ENCODE results near the gene TEX19. TPM values are rescaled to one million over a fixed set of nuclear protein-coding genes. Genes with fewer than 3 reads are reported as not detected.

Gene TEX19
- total RNA-seq, 4 donors from 2014 or later = not detected

DNA sequence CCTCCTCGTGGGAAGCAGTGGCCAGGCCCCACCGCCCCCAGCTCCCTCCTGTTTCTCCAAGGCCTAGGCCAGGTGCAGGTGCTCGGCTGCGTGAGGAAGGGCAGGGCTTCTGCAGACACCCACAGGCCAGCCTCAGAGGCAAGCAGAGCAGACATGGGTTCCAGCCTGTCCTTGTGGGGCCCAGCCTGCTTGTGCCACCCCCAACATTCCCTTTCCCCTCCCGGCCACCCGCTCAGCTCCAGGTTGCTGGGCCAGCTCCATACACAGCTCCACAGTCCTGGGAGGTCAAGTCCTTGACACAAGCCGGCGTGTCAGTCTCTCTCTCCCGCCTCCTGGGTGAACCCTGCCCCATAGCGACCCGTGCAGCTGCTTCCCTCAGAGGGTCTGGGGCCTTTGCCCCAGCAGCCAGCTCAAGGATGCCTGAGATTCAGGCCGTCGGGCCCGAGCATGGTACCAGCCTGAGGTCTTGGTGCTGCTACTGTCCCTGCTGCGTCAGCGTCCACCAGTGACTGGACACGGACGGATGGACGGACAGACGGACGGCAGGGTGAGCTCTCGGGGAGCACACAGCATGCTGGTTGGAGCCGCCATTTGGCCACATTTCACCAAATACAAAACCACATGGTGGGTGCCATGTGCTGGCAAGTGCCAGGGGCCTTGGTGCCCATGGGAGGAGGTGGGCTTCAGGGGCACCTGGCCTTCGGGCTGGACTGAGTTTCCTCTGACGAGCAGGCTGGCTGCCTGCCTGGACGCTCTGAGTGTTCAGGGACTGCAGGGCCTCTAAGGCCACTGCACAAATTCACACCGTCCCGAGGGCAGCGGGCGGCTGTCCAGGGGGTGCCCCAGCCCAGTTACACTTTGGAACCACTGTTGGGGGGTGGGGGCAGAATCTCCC, 33.5 kb upstream of the TEX19 start:
- Histone ChIP-seq H3K4me1 (peaks cover 12 to 28% (median 19%) of the 10 kb centered on the region in 4 donors), H3K36me3 (peaks cover 0 to 21% (median 0%) of the 10 kb centered on the region in 4 donors), H3K4me3 (no peak overlapping the region), H3K27ac (replicated peaks in 1 of 4) (no peak overlapping the region), H3K9me3 (no peaks in the 10 kb centered on the region), H3K27me3 (peaks cover 0 to 45% (median 0%) of the 10 kb centered on the region in 4 donors)
- no peak for TF ChIP-seq POLR2AphosphoS5 (IDR thresholded peaks at IDR 0.05)
- TF ChIP-seq CTCF (IDR thresholded peaks at IDR 0.05) = no peak
- no peak for TF ChIP-seq EP300 (IDR thresholded peaks at IDR 0.05)
- no peak for TF ChIP-seq POLR2A (IDR thresholded peaks at IDR 0.05; ENCODE audit: low read depth)
- intact Hi-C loops (cut with DNase I) = no loop called here
- DNase-seq (ENCODE audit: extremely low spot score) = no peak
- WGBS = 74% methylated on average over 7 of the region's 30 CpGs

GRCh38 chr17:82327289-82327688, 31.8 kb upstream of the TEX19 start:
- Histone ChIP-seq H3K27ac (replicated peaks in 1 of 4) (no peak overlapping the region), H3K36me3 (peaks cover 0 to 17% (median 0%) of the 10 kb centered on the region in 4 donors), H3K9me3 (no peaks in the 10 kb centered on the region), H3K4me3 (no peak overlapping the region), H3K27me3 (peaks cover 0 to 36% (median 0%) of the 10 kb centered on the region in 4 donors), H3K4me1 (peaks cover 7 to 25% (median 20%) of the 10 kb centered on the region in 4 donors)
- WGBS = 84% methylated on average over 15 of the region's 15 CpGs
- intact Hi-C loops (cut with DNase I) = no loop called here
- DNase-seq (ENCODE audit: extremely low spot score) = no peak
- TF ChIP-seq CTCF (IDR thresholded peaks at IDR 0.05) (no peak), EP300 (IDR thresholded peaks at IDR 0.05) (no peak), POLR2AphosphoS5 (IDR thresholded peaks at IDR 0.05) (no peak), POLR2A (IDR thresholded peaks at IDR 0.05; ENCODE audit: low read depth) (no peak)

DNA sequence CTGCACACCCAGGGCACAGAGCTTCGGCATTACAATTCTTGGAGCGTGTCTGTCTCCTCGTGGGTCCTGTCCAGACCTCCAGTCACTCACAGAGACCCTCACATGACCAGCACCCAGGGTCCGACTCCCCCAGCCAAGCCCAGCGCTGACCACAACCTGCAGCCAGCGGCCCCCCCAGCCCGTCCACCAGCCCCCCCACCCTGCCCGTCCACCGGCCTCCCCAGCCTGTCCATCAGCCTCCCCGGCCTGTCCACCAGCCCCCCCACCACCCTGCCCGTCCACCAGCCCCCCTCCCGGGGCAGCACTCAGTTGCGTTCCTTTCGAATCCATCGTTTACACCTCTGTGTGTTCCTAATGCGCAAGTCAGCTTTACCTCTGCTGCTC, 31.3 kb upstream of the TEX19 start:
- 69% methylated on average over 16 of the region's 16 CpGs for WGBS
- intact Hi-C loops (cut with DNase I) = no loop called here
- Histone ChIP-seq H3K9me3 (no peaks in the 10 kb centered on the region), H3K36me3 (peaks cover 0 to 17% (median 0%) of the 10 kb centered on the region in 4 donors), H3K27me3 (peaks cover 0 to 36% (median 0%) of the 10 kb centered on the region in 4 donors), H3K4me1 (peaks cover 8 to 30% (median 25%) of the 10 kb centered on the region in 4 donors), H3K27ac (replicated peaks in 1 of 4) (no peak overlapping the region), H3K4me3 (no peak overlapping the region)
- DNase-seq (ENCODE audit: extremely low spot score) = no peak
- no peak for TF ChIP-seq EP300 (IDR thresholded peaks at IDR 0.05)
- no peak for TF ChIP-seq POLR2A (IDR thresholded peaks at IDR 0.05; ENCODE audit: low read depth)
- no peak for TF ChIP-seq POLR2AphosphoS5 (IDR thresholded peaks at IDR 0.05)
- TF ChIP-seq CTCF (IDR thresholded peaks at IDR 0.05) = no peak

- H3K27ac ChIP-seq (replicated peaks in 1 of 4) = no peak overlapping the region
- H3K9me3 ChIP-seq = no peaks in the 10 kb centered on the region
- no peak for TF ChIP-seq POLR2AphosphoS5 (IDR thresholded peaks at IDR 0.05)
- no peak for TF ChIP-seq POLR2A (IDR thresholded peaks at IDR 0.05; ENCODE audit: low read depth)
- no peak for TF ChIP-seq CTCF (IDR thresholded peaks at IDR 0.05)
- no peak for TF ChIP-seq EP300 (IDR thresholded peaks at IDR 0.05)
- intact Hi-C loops (cut with DNase I) = no loop called here
- 85% methylated on average over 10 of the region's 28 CpGs for WGBS
- peaks cover 0 to 34% (median 0%) of the 10 kb centered on the region in 4 donors for H3K27me3 ChIP-seq
- no peak for DNase-seq (ENCODE audit: extremely low spot score)
- peaks cover 14 to 36% (median 31%) of the 10 kb centered on the region in 4 donors for H3K4me1 ChIP-seq
- no peak overlapping the region for H3K4me3 ChIP-seq
- peaks cover 0 to 17% (median 0%) of the 10 kb centered on the region in 4 donors for H3K36me3 ChIP-seq
These were observed 30.7 kb upstream of the TEX19 start for GRCh38 chr17:82328141-82328993.

Measured in esophagus muscularis mucosa (tissue), 4 donors.